HepG2 (cell line): ENCODE results near the gene ITGB1. TPM values are rescaled to one million over a fixed set of nuclear protein-coding genes. Genes with fewer than 3 reads are reported as not detected.

Experiments
- ATAC-seq: fragments of 200-7000 bp; cut with Tn5 transposase; 3 replicates; pipeline ENCODE4 v1.9.1; 2020; ENCODE audit warnings: mild to moderate bottlenecking, moderate library complexity
- BruUV-seq: library from RNA; stranded (reverse); fragments of 400-500 nt; replicated peaks from 2 replicates; lab custom pipeline; 2021; lab: Mats Ljungman, UMichigan
- CTCF ChIA-PET: fragments of 300-600 bp; formaldehyde crosslinking; extraction: SDS; loops from one replicate; lab custom pipeline; 2021; ENCODE audit warnings: low total read pairs, inconsistent platforms, low intra/inter-chr PET ratio; lab: Yijun Ruan, JAX
- POLR2A ChIA-PET: fragments of 350-600 bp; sonication (Branson Sonifier 250); formaldehyde crosslinking; loops from one replicate; lab custom pipeline; 2020; ENCODE audit warnings: antibody characterized with exemption, inconsistent platforms; lab: Yijun Ruan, JAX
- DNase-seq: peaks from one replicate; pipeline ENCODE4 v3.0.0-alpha.2; 2015; ENCODE audit warnings: low spot score
- FAIRE-seq: peaks from 3 replicates; lab custom pipeline; 2011; peaks lifted over from hg19 to GRCh38; lab: Jason Lieb, UNC
- H2AFZ ChIP-seq: one replicate; pipeline ENCODE4 v1.6.1; 2011; ENCODE audit warnings: low read length, inconsistent platforms
- H3K27ac ChIP-seq: fragments of 300-600 bp; 3 replicates; pipeline ENCODE4 v1.8.0; 2011; ENCODE audit warnings: mixed run types, mild to moderate bottlenecking, mixed read lengths, low read length, inconsistent platforms; ENCODE audit not compliant: insufficient read depth; ENCODE audit errors: extremely low read length
- H3K27me3 ChIP-seq, 2 experiments: fragments of 200-600 bp in 1 of 2; 2 replicates in 1 of 2; 3 replicates in 1 of 2; pipeline versions ENCODE4 v1.6.0 to v1.8.0; 2011; ENCODE audit warnings: low read length in 2 of 2, mild to moderate bottlenecking in 2 of 2, moderate library complexity in 2 of 2, inconsistent platforms in 1 of 2; ENCODE audit not compliant: insufficient read depth in 2 of 2, control insufficient read depth in 1 of 2
- H3K36me3 ChIP-seq, 2 experiments: fragments of 200-600 bp in 1 of 2; replicated peaks in 1 of 2; 2 replicates in 1 of 2; 3 replicates in 1 of 2; pipeline versions ENCODE4 v1.5.1 to v1.8.0; 2011; ENCODE audit warnings: low read length in 2 of 2, inconsistent platforms in 1 of 2; ENCODE audit not compliant: insufficient read depth in 2 of 2, control insufficient read depth in 1 of 2
- H3K4me1 ChIP-seq: 2 replicates; pipeline ENCODE4 v1.5.1; 2012; ENCODE audit warnings: low read length, inconsistent platforms; ENCODE audit not compliant: insufficient read depth
- H3K4me2 ChIP-seq: 2 replicates; pipeline ENCODE4 v1.6.0; 2011; ENCODE audit warnings: low read depth, low read length, inconsistent platforms
- H3K4me3 ChIP-seq, 3 experiments: fragments of 200-600 bp in 1 of 3; sonication (generic), shearing (Covaris generic) in 1 of 3; replicated peaks in 1 of 3; 2 replicates each; pipeline ENCODE4 v1.5.1; 2011 to 2016; ENCODE audit warnings: low read length in 3 of 3, inconsistent platforms in 2 of 3, low read depth in 2 of 3, mild to moderate bottlenecking in 2 of 3, control low read depth in 1 of 3, mixed read lengths in 1 of 3; ENCODE audit not compliant: insufficient read depth in 1 of 3
- H3K79me2 ChIP-seq: one replicate; pipeline ENCODE4 v1.6.1; 2011; ENCODE audit warnings: low read length, inconsistent platforms; ENCODE audit not compliant: insufficient read depth
- H3K9ac ChIP-seq: 2 replicates; pipeline ENCODE4 v1.6.0; 2011; ENCODE audit warnings: mild to moderate bottlenecking, low read depth, low read length, inconsistent platforms; ENCODE audit not compliant: insufficient read depth
- H3K9me3 ChIP-seq: 2 replicates; pipeline ENCODE4 v1.5.1; 2012; ENCODE audit warnings: mild to moderate bottlenecking, low read length
- H4K20me1 ChIP-seq: 2 replicates; pipeline ENCODE4 v1.6.0; 2011; ENCODE audit warnings: inconsistent platforms, mild to moderate bottlenecking, low read length, moderate library complexity; ENCODE audit not compliant: insufficient read depth
- BRD4 ChIP-seq: sonication (generic); formaldehyde crosslinking; IDR thresholded peaks from 2 replicates; pipeline ENCODE4 v1.4.0; 2020; ENCODE audit warnings: missing genetic modification reagents
- FOXK2 ChIP-seq: fragments of 450-650 bp; IDR thresholded peaks from 2 replicates; pipeline ENCODE4 v1.6.1; 2016
- KLF6 ChIP-seq: IDR thresholded peaks from 2 replicates; pipeline ENCODE4 v1.8.0; 2016; ENCODE audit warnings: missing biosample characterization, missing genetic modification reagents
- KMT2B ChIP-seq: IDR thresholded peaks from 2 replicates; pipeline ENCODE4 v1.6.1; 2016; ENCODE audit warnings: missing genetic modification reagents, missing compliant biosample characterization
- NRL ChIP-seq: sonication (generic); formaldehyde crosslinking; IDR thresholded peaks from 2 replicates; pipeline ENCODE4 v1.5.0; 2020; ENCODE audit warnings: missing genetic modification reagents, mild to moderate bottlenecking, moderate library complexity, borderline replicate concordance
- PAWR ChIP-seq: sonication (generic); formaldehyde crosslinking; IDR thresholded peaks from 2 replicates; pipeline ENCODE4 v1.4.0; 2020; ENCODE audit warnings: missing genetic modification reagents, mild to moderate bottlenecking, borderline replicate concordance
- SP140L ChIP-seq: sonication (generic); formaldehyde crosslinking; IDR thresholded peaks from 2 replicates; pipeline ENCODE4 v1.4.0; 2020; ENCODE audit warnings: missing genetic modification reagents, borderline replicate concordance
- THRA ChIP-seq: sonication (generic); formaldehyde crosslinking; IDR thresholded peaks from 2 replicates; pipeline ENCODE4 v1.4.0; 2020; ENCODE audit warnings: missing genetic modification reagents, borderline replicate concordance
- ZNF431 ChIP-seq: sonication (generic); formaldehyde crosslinking; IDR thresholded peaks from 2 replicates; pipeline ENCODE4 v1.9.0; 2022; ENCODE audit warnings: missing genetic modification reagents, low read depth, mild to moderate bottlenecking, borderline replicate concordance
- ZNF563 ChIP-seq: sonication (generic); formaldehyde crosslinking; IDR thresholded peaks from 2 replicates; pipeline ENCODE4 v1.8.0; 2022; ENCODE audit warnings: mild to moderate bottlenecking, moderate library complexity, missing genetic modification reagents
- WGBS: methylation state at CpG from one replicate; pipeline ENCODE4 v1.1.6; 2017; ENCODE audit warnings: low lambda C conversion rate; 5-methylcytosine and 5-hydroxymethylcytosine counted together
- in situ Hi-C: cut with HindIII; loops from 2 replicates; pipeline ENCODE4 v1.10.0; 2017; ENCODE audit warnings: low pct_unique_long_range_greater_than_20kb; ENCODE audit not compliant: extremely low pct_ligation_motif_present
- intact Hi-C: fragments of 100-400 bp; cut with micrococcal nuclease; formaldehyde crosslinking; loops from one replicate; pipeline ENCODE4 v1.10.0; 2022; ENCODE audit not compliant: unreplicated experiment
- polyA plus RNA-seq, 8 experiments: library from polyadenylated mRNA; depleted of rRNA in 3 of 8; stranded (reverse) in 7 of 8; unstranded in 1 of 8; fragments of >200 nt; fragmentation: Illumina TruSeq in 4 of 8; extraction: Trizol in 4 of 8; gene quantifications; 2 replicates each; pipeline versions ENCODE4 v1.2.1 to v1.2.3, GENCODE V29; 2011 to 2016; ENCODE audit warnings: low read depth in 4 of 8, missing spikeins in 1 of 8, mixed read lengths in 1 of 8; ENCODE audit not compliant: insufficient read depth in 1 of 8
- total RNA-seq, 5 experiments: library from RNA; depleted of rRNA; stranded (reverse); fragments of >200 nt; fragmentation: Illumina TruSeq; extraction: Trizol; gene quantifications; 2 replicates each; pipeline ENCODE4 v1.2.3, GENCODE V29; 2016; ENCODE audit warnings: low read depth in 1 of 5
- TF ChIP-seq, protein P1 (sequence below): sonication (generic); formaldehyde crosslinking; IDR thresholded peaks from 2 replicates; pipeline ENCODE4 v1.5.1; 2020; ENCODE audit warnings: mild to moderate bottlenecking, missing genetic modification reagents, borderline replicate concordance

ITGB1 gene
- total and polyA plus RNA-seq, 2 of the 13 experiments (the other 11 are each of a cell fraction or from before 2014, with no cell fraction given) = 190 to 204 TPM

DNA sequence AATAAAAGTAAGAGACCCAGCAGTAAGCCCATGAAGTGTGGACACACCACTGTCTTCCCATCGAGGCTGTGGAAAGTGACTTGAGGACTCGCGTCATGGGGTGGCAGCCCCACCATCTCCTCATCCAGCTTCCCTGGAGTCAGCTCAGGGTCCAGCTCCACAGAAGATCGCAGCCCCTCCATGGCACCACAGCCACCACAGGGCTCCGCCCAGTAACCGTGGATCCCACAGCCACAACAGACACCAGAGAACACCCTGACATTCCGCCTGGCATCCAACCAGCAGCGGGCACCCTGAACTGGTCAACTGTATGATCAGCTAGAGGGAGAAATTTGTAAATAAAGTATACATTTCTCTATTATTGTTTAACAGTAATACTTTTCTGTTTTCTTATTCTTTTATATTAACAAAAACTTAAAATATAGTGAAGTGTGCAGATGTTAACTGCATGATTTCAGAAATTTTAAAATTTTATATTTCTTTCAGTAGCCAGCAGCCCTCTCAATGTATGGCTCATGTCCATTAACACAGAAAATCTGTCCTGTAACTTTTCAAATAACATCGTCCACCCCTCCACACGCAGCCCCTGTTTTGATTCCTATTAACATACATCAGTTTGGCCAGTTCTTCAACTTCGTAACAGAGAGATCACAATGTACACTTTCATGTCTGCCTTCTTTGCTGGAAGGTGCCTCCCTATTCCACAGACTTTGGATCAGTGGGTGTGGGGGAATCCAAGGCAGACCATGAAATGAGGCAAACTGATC, 69.7 kb downstream of the ITGB1 start (continued):
- TF ChIP-seq, protein P1, sequence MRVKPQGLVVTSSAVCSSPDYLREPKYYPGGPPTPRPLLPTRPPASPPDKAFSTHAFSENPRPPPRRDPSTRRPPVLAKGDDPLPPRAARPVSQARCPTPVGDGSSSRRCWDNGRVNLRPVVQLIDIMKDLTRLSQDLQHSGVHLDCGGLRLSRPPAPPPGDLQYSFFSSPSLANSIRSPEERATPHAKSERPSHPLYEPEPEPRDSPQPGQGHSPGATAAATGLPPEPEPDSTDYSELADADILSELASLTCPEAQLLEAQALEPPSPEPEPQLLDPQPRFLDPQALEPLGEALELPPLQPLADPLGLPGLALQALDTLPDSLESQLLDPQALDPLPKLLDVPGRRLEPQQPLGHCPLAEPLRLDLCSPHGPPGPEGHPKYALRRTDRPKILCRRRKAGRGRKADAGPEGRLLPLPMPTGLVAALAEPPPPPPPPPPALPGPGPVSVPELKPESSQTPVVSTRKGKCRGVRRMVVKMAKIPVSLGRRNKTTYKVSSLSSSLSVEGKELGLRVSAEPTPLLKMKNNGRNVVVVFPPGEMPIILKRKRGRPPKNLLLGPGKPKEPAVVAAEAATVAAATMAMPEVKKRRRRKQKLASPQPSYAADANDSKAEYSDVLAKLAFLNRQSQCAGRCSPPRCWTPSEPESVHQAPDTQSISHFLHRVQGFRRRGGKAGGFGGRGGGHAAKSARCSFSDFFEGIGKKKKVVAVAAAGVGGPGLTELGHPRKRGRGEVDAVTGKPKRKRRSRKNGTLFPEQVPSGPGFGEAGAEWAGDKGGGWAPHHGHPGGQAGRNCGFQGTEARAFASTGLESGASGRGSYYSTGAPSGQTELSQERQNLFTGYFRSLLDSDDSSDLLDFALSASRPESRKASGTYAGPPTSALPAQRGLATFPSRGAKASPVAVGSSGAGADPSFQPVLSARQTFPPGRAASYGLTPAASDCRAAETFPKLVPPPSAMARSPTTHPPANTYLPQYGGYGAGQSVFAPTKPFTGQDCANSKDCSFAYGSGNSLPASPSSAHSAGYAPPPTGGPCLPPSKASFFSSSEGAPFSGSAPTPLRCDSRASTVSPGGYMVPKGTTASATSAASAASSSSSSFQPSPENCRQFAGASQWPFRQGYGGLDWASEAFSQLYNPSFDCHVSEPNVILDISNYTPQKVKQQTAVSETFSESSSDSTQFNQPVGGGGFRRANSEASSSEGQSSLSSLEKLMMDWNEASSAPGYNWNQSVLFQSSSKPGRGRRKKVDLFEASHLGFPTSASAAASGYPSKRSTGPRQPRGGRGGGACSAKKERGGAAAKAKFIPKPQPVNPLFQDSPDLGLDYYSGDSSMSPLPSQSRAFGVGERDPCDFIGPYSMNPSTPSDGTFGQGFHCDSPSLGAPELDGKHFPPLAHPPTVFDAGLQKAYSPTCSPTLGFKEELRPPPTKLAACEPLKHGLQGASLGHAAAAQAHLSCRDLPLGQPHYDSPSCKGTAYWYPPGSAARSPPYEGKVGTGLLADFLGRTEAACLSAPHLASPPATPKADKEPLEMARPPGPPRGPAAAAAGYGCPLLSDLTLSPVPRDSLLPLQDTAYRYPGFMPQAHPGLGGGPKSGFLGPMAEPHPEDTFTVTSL (CRISPR knock-in tag) = no peak
- TF ChIP-seq FOXK2 (no peak), ZNF431 (CRISPR knock-in tag) (no peak)

GRCh38 chr10:32887481-32887880, 70.5 kb downstream of the ITGB1 start:
- BruUV-seq = no TSS peak
- no peak for TF ChIP-seq ZNF563
- no peak for TF ChIP-seq SP140L (CRISPR knock-in tag)
- TF ChIP-seq KLF6 = no peak
- no peak for TF ChIP-seq THRA
- no peak for TF ChIP-seq NRL (CRISPR knock-in tag)
- no peak for TF ChIP-seq PAWR (CRISPR knock-in tag)
- TF ChIP-seq KMT2B (CRISPR knock-in tag) = no peak
- no peak for TF ChIP-seq BRD4 (CRISPR knock-in tag)

More at GRCh38 chr10:32887481-32887880, 70.5 kb downstream of the ITGB1 start:
- intact Hi-C loops = no loop called here
- Histone ChIP-seq H3K27me3 (no peaks in the 10 kb centered on the region; a peak in 1 of 5 replicates), H3K27ac (no peak overlapping the region), H3K9me3 (no peaks in the 10 kb centered on the region), H3K36me3 (no peaks in the 10 kb centered on the region), H3K9ac (no peak overlapping the region), H2AFZ (no peak overlapping the region), H3K79me2 (no peaks in the 10 kb centered on the region), H4K20me1 (no peaks in the 10 kb centered on the region), H3K4me1 (no peaks in the 10 kb centered on the region), H3K4me3 (no peak overlapping the region), H3K4me2 (no peak overlapping the region)
- FAIRE-seq = no peak
- in situ Hi-C loops = no loop called here
- ChIA-PET CTCF (no interaction called here), POLR2A (no interaction called here)
- 65% methylated on average over 4 of the region's 7 CpGs for WGBS
- ATAC-seq = peak; percentile 34; the same call in 2 of the 3 replicates
- DNase-seq = no peak
